HG03354 (cell line): ENCODE measurements around the gene ADGRF3.
"Not testable (repeated sequence)": the region's sequence is repeated elsewhere in the genome, so short reads cannot be mapped to it uniquely, and the experiment has no call there.

Source experiments
- ATAC-seq: cut with Tn5 transposase; IDR thresholded peaks from one replicate; pipeline ENCODE4 v1.9.1; 2021; ENCODE audit warnings: mild to moderate bottlenecking; ENCODE audit not compliant: unreplicated experiment, poor library complexity, severe bottlenecking

The ADGRF3 gene

GRCh38 chr2:26346454-26347053 lies at the start of gene ADGRF3:
Gene ADGRF3 (minus strand): TSS chr2:26346789. CDS start chr2:26346234, 555 bp downstream.
- no peak for ATAC-seq

- no peak for ATAC-seq
These were observed 48.8 kb upstream of the ADGRF3 start for GRCh38 chr2:26395394-26395793.

GRCh38 chr2:26394694-26395093 lies 48.1 kb upstream of the ADGRF3 start:
- no peak for ATAC-seq

GRCh38 chr2:26387189-26387588 lies 40.6 kb upstream of the ADGRF3 start:
- no peak for ATAC-seq

- no peak for ATAC-seq
These were observed 38.0 kb upstream of the ADGRF3 start for GRCh38 chr2:26384597-26384996.

- no peak for ATAC-seq
These were observed 37.6 kb upstream of the ADGRF3 start for GRCh38 chr2:26384183-26384582.

- ATAC-seq: no peak
These were observed 36.0 kb upstream of the ADGRF3 start for GRCh38 chr2:26382564-26382963.

GRCh38 chr2:26380281-26380680 lies 33.7 kb upstream of the ADGRF3 start:
- no peak for ATAC-seq

- no peak for ATAC-seq
These were observed 30.2 kb upstream of the ADGRF3 start for GRCh38 chr2:26376799-26377198.

- ATAC-seq: not testable (repeated sequence)
These were observed 24.3 kb upstream of the ADGRF3 start for GRCh38 chr2:26370909-26371308.

- ATAC-seq: not testable (repeated sequence)
These were observed 23.1 kb upstream of the ADGRF3 start for GRCh38 chr2:26369664-26370063.

GRCh38 chr2:26366957-26367356 lies 20.4 kb upstream of the ADGRF3 start:
- no peak for ATAC-seq

GRCh38 chr2:26364669-26365068 lies 18.1 kb upstream of the ADGRF3 start:
- ATAC-seq: no peak

GRCh38 chr2:26363958-26364357 lies 17.4 kb upstream of the ADGRF3 start:
- no peak for ATAC-seq

- ATAC-seq: no peak
These were observed 16.7 kb upstream of the ADGRF3 start for GRCh38 chr2:26363323-26363722.

GRCh38 chr2:26359886-26360473 lies 13.4 kb upstream of the ADGRF3 start:
- no peak for ATAC-seq

- no peak for ATAC-seq
These were observed 10.2 kb upstream of the ADGRF3 start for GRCh38 chr2:26356771-26357170.

GRCh38 chr2:26356111-26356510 lies 9.5 kb upstream of the ADGRF3 start:
- ATAC-seq: no peak

GRCh38 chr2:26355038-26355995 lies 8.7 kb upstream of the ADGRF3 start:
- no peak for ATAC-seq

- ATAC-seq: not testable (repeated sequence)
These were observed 7.9 kb upstream of the ADGRF3 start for GRCh38 chr2:26354469-26354868.

- no peak for ATAC-seq
These were observed 6.3 kb upstream of the ADGRF3 start for GRCh38 chr2:26352892-26353291.
